Measurements from ENCODE around the gene MYH11. TPM values are rescaled to one million over a fixed set of nuclear protein-coding genes. Genes with fewer than 3 reads are reported as not detected.

The MYH11 gene
- total and polyA plus RNA-seq, 5 donors, result 70.6 to 420 (median 110) TPM

DNA sequence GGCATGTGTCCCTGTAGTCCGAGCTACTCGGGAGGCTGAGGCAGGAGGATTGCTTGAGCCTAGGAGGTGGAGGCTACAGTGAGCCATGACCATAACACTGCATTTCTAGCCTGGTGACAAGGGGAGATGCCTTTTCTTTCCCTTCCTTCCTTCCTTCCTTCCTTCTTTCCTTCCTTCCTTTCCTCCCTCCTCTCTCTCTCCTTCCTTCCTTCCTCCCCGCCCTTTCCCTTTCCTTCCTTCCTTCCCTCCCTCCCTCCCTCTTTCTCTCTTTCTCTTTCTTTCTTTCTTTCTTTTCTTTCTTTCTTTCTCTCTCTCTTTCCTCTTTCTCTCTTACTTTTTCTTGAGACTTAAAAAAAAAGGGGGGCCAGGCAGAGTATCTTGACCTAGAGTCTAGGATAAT lies 34.7 kb upstream of the MYH11 start:
- WGBS, result 95% methylated on average over 3 of the region's 3 CpGs
- ATAC-seq (no peak), DNase-seq (no peak)
- no peaks in the 10 kb centered on the region for H3K9me3 ChIP-seq (ENCODE audit: control insufficient read depth, low read length)
- no peaks in the 10 kb centered on the region for H3K27me3 ChIP-seq (ENCODE audit: control insufficient read depth, insufficient read depth)
- intact Hi-C loops (cut with DNase I), result no loop called here
- peaks cover 6% of the 10 kb centered on the region for H3K4me1 ChIP-seq (ENCODE audit: control insufficient read depth, insufficient read depth, low read length)
- no peak overlapping the region for H3K4me3 ChIP-seq (ENCODE audit: low read length)
- no peak overlapping the region for H3K27ac ChIP-seq (ENCODE audit: low read length)

DNA sequence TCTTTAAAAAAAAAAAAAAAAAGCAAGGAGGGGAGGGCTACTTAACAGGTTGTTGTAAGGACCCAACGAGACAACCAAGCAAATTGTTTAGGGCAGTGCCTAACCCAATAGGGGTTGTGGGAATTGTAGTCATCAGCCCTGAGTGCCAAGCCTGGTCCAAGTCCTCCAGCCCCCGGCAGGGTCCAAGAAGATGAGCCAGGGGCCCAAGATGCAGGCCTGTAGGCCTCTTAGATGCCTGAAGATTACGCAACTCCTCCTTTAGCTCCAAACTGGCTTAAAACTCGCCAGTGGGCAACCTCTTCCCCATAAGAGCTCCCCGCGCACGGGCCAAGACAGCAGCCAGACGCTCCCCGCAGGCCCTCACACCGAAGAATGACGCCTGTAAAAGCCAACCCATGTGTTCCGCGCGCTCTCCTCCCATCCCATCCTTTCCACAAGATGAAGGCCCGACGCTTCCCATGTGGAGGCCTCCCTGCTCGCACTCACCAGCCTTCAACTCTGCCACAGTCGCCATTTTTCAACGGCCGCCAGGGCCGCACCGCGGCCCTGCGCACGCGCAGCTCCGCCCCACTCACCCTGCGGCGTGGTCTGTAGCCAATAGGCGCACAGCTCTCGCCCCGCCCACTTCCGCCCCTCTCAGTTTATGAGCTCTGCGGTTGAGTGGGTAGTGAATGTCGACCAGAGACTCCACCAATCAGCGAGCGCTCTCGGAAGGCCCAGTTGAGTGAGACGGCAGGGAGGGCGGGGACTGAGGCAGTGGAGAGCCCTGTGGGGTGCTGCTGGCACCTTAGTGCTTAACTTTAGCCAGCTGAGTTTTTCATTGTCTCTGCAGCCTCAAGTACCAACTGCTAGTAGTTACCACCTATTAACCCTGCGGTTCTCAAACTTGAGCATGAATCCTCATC lies 31.5 kb upstream of the MYH11 start, which contains the start of gene CEP20:
CEP20 (minus strand) TSS at position 532 of the 905 bp plus-strand sequence; CDS start at position 514, 18 bp downstream.
- under 1% methylated on average over 41 of the region's 41 CpGs for WGBS
- no peaks in the 10 kb centered on the region for H3K27me3 ChIP-seq (ENCODE audit: control insufficient read depth, insufficient read depth)
- H3K9me3 ChIP-seq (ENCODE audit: control insufficient read depth, low read length), result no peaks in the 10 kb centered on the region
- H3K27ac ChIP-seq (ENCODE audit: low read length), result peak within 1 kb of the TSS; percentile 98
- peaks cover 8% of the 10 kb centered on the region for H3K4me1 ChIP-seq (ENCODE audit: control insufficient read depth, insufficient read depth, low read length)
- intact Hi-C loops (cut with DNase I), result loop anchor here in 2 of 4 donors (10.0 kb wide), 2 partner anchors 126 to 136 kb away; no protein-coding TSS in a partner anchor
- DNase-seq (peak; percentile 100), ATAC-seq (peak; percentile 100)
- peak within 1 kb of the TSS; percentile 99 for H3K4me3 ChIP-seq (ENCODE audit: low read length)

DNA sequence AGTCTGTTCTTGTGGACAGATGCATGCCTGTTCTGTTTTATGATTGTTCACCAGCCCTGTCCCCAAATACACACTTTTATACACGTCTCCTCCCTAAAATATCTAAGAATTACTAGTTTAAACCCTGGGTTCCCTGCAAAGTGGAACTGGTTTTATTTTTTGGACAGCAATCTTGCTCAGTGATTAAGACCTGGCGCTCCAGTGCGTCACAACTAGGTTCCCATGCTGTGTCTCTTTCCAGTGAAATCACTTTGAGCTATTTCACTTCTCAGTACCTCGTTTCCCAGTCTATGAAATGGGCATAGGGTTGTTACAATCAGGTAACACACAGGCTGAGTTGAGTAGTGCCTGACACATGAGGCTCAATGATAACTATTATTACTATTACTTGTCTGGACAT lies 30.5 kb upstream of the MYH11 start:
- peaks cover 8% of the 10 kb centered on the region for H3K4me1 ChIP-seq (ENCODE audit: control insufficient read depth, insufficient read depth, low read length)
- 92% methylated on average over 4 of the region's 4 CpGs for WGBS
- H3K27ac ChIP-seq (ENCODE audit: low read length), result no peak overlapping the region
- H3K27me3 ChIP-seq (ENCODE audit: control insufficient read depth, insufficient read depth), result no peaks in the 10 kb centered on the region
- peak overlapping the region; percentile 99 for H3K4me3 ChIP-seq (ENCODE audit: low read length)
- intact Hi-C loops (cut with DNase I), result loop anchor here in 2 of 4 donors (10.0 kb wide), 2 partner anchors 128 to 138 kb away; no protein-coding TSS in a partner anchor
- no peak for DNase-seq
- ATAC-seq, result no peak
- no peaks in the 10 kb centered on the region for H3K9me3 ChIP-seq (ENCODE audit: control insufficient read depth, low read length)

DNA sequence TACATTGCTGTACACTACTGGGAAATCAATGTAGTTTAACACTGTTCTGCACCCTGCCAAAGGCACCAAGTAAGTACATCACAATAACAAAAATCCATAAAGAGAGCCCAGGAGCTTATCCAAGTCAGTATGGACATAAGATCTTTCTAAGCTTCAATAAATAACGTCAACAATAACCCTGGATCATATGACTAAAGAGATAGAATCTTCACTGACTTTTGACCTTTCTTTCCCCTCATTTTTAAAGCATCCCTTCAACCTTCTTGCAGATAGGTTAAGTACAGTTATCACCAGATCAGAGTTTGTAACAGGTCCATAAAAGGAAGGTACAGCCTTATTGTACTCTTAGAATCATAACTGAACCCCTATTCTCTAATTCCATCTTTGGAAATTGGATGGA lies 29.2 kb upstream of the MYH11 start:
- intact Hi-C loops (cut with DNase I), result loop anchor here in 2 of 4 donors (10.0 kb wide), 2 partner anchors 129 to 139 kb away; no protein-coding TSS in a partner anchor
- Histone ChIP-seq H3K4me3 (ENCODE audit: low read length) (no peak overlapping the region), H3K9me3 (ENCODE audit: control insufficient read depth, low read length) (no peaks in the 10 kb centered on the region), H3K27ac (ENCODE audit: low read length) (no peak overlapping the region), H3K4me1 (ENCODE audit: control insufficient read depth, insufficient read depth, low read length) (peaks cover 8% of the 10 kb centered on the region), H3K27me3 (ENCODE audit: control insufficient read depth, insufficient read depth) (no peaks in the 10 kb centered on the region)
- DNase-seq (no peak), ATAC-seq (no peak)
- WGBS, result 66% methylated on average over 1 of the region's 1 CpG

DNA sequence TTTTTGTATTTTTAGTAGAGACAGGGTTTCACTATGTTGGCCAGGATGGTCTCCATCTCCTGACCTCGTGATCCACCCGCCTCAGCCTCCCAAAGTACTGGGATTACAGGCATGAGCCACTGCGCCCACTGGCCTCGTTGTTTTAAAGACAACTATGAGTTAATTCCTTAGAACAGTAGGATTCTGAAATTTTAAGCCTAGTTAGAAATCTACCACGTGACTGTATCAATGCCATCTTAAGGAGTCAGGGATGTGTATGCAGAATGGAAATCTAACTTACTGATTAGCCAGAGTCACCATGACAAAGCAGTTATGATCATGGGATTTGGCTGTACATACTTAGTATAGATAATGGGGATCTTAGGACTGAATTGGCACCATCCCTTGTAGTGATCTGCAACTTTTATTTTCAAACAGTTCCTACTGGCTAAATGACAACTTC lies 28.8 kb upstream of the MYH11 start:
- DNase-seq (no peak), ATAC-seq (no peak)
- intact Hi-C loops (cut with DNase I), result loop anchor here in 2 of 4 donors (10.0 kb wide), 2 partner anchors 129 to 139 kb away; no protein-coding TSS in a partner anchor
- peaks cover 8% of the 10 kb centered on the region for H3K4me1 ChIP-seq (ENCODE audit: control insufficient read depth, insufficient read depth, low read length)
- no peaks in the 10 kb centered on the region for H3K27me3 ChIP-seq (ENCODE audit: control insufficient read depth, insufficient read depth)
- 91% methylated on average over 5 of the region's 5 CpGs for WGBS
- H3K4me3 ChIP-seq (ENCODE audit: low read length), result no peak overlapping the region
- H3K27ac ChIP-seq (ENCODE audit: low read length), result no peak overlapping the region
- no peaks in the 10 kb centered on the region for H3K9me3 ChIP-seq (ENCODE audit: control insufficient read depth, low read length)

DNA sequence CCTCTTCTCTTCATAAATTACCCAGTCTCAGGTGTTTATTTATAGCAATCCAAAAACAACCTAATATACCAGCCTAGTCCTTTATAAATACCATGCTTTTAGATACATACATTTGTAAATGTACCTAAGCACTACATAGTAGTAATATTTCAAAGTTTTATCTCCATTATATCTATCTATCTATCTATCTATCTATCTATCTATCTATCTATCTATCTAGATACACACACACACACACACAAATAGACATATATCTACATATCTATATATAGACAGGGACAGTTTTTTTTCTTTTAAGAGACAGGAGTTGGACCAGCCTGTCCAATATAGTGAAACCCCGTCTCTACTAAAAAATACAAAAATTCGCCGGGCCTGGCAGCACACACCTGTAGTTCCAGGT lies 25.7 kb upstream of the MYH11 start:
- no peak overlapping the region for H3K27ac ChIP-seq (ENCODE audit: low read length)
- peaks cover 4% of the 10 kb centered on the region for H3K4me1 ChIP-seq (ENCODE audit: control insufficient read depth, insufficient read depth, low read length)
- H3K27me3 ChIP-seq (ENCODE audit: control insufficient read depth, insufficient read depth), result no peaks in the 10 kb centered on the region
- H3K9me3 ChIP-seq (ENCODE audit: control insufficient read depth, low read length), result no peaks in the 10 kb centered on the region
- H3K4me3 ChIP-seq (ENCODE audit: low read length), result no peak overlapping the region
- WGBS, result 97% methylated on average over 3 of the region's 3 CpGs
- ATAC-seq, result no peak
- no peak for DNase-seq
- intact Hi-C loops (cut with DNase I), result loop anchor here in 2 of 4 donors (10.0 kb wide), 2 partner anchors 132 to 142 kb away; no protein-coding TSS in a partner anchor

DNA sequence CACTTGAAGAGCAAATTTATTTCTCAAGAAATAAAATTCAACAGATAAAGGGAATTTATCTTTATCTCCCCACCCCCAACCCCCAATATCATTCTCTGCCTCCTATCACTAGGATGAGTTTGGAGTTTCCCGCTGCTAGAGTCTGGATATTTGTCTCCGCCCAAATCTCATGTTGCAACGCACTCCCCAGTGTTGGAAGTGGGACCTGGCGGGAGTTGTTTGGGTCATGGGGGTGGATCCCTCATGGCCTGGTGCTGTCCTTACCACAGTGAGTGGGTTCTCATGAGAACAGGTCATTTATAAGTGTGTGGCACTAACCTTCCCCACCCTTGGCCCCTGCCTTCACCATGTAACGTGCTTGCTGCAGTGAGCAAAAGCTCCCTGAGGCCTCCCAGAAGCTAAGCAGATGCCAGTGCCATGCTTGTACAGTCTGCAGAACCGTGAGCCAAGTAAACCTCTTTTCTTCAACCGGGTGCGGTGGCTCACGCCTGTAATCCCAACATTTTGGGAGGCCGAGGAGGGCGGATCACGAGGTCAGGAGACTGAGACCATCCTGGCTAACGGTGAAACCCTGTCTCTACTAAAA lies 25.1 kb upstream of the MYH11 start:
- DNase-seq (no peak), ATAC-seq (no peak)
- H3K27me3 ChIP-seq (ENCODE audit: control insufficient read depth, insufficient read depth), result no peaks in the 10 kb centered on the region
- no peaks in the 10 kb centered on the region for H3K9me3 ChIP-seq (ENCODE audit: control insufficient read depth, low read length)
- H3K4me3 ChIP-seq (ENCODE audit: low read length), result no peak overlapping the region
- peaks cover 2% of the 10 kb centered on the region for H3K4me1 ChIP-seq (ENCODE audit: control insufficient read depth, insufficient read depth, low read length)
- intact Hi-C loops (cut with DNase I), result loop anchor here in 2 of 4 donors (10.0 kb wide), 2 partner anchors 133 to 143 kb away; no protein-coding TSS in a partner anchor
- WGBS, result 93% methylated on average over 13 of the region's 13 CpGs
- no peak overlapping the region for H3K27ac ChIP-seq (ENCODE audit: low read length)

DNA sequence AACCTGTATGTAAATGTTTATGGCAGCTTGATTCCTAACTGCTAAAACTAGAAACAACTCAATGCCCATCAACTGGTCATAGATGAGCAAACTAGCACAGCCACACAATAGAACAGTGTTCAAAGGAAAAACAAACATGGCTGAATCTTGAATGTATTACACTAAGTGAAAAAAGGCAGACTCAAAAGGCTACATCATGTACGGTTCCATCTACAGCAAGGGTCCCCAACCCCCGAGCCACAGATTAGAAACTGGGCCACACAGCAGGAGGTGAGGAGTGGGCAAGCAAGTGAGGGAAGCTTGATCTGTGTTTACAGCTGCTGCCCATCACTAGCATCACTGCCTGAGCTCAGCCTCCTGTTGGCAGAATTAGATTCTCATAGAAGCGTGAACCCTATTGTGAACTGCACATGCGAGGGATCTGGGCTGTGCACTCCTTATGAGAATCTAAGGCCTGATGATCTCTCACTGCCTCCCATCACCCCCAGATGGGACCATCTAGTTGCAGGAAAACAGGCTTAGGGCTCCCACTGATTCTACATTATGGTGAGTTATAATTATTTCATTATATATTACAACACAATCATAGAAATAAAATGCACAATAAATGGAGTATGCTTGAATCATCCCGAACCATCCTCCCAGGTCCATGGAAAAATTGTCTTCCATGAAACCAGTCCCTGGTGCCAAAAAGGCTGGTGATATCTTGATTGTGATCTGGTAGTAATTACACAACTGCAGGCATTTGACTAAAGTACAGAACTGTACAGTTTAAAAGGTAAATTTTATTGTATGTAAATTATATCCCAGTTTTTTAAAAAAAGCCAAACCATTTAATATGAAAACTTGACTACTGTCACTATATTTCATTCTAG lies 23.8 kb upstream of the MYH11 start:
- no peak for ATAC-seq
- DNase-seq, result no peak
- Histone ChIP-seq H3K27ac (ENCODE audit: low read length) (no peak overlapping the region), H3K27me3 (ENCODE audit: control insufficient read depth, insufficient read depth) (no peaks in the 10 kb centered on the region), H3K4me1 (ENCODE audit: control insufficient read depth, insufficient read depth, low read length) (no peaks in the 10 kb centered on the region), H3K9me3 (ENCODE audit: control insufficient read depth, low read length) (no peaks in the 10 kb centered on the region), H3K4me3 (ENCODE audit: low read length) (no peak overlapping the region)
- intact Hi-C loops (cut with DNase I), result loop anchor here in 2 of 4 donors (10.0 kb wide), 2 partner anchors 134 to 144 kb away; no protein-coding TSS in a partner anchor
- 87% methylated on average over 5 of the region's 5 CpGs for WGBS

DNA sequence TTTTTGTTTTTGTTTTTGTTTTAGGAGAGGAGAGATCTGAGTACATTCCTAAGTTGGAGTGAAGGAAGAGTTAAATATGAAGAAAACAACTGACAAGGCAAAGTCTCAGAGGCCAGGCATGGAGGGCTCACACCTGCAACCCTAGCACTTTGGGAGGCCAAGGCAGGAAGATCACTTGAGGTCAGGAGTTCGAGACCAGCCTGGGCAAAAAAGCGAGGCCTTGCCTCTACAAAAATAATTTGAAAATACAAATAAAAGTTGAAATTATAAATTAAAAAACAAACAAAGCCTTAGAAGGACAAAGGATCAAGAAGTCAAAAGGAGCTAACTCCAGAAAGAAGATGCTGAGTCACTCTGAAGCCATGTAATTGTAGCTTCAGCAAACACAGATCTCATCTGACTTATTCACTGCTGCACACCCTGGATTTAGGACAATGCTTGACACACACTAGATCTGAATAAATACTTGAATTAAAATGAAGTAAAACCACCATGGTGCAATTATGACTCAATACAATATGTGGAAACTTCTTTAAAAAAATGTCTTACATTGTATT lies 22.5 kb upstream of the MYH11 start:
- Histone ChIP-seq H3K27me3 (ENCODE audit: control insufficient read depth, insufficient read depth) (no peaks in the 10 kb centered on the region), H3K4me1 (ENCODE audit: control insufficient read depth, insufficient read depth, low read length) (peaks cover 2% of the 10 kb centered on the region), H3K9me3 (ENCODE audit: control insufficient read depth, low read length) (no peaks in the 10 kb centered on the region), H3K4me3 (ENCODE audit: low read length) (no peak overlapping the region), H3K27ac (ENCODE audit: low read length) (no peak overlapping the region)
- no peak for DNase-seq
- intact Hi-C loops (cut with DNase I), result loop anchor here (5.0 kb wide), 1 partner anchor 248 kb away; no protein-coding TSS in a partner anchor
- no peak for ATAC-seq
- 92% methylated on average over 2 of the region's 2 CpGs for WGBS

DNA sequence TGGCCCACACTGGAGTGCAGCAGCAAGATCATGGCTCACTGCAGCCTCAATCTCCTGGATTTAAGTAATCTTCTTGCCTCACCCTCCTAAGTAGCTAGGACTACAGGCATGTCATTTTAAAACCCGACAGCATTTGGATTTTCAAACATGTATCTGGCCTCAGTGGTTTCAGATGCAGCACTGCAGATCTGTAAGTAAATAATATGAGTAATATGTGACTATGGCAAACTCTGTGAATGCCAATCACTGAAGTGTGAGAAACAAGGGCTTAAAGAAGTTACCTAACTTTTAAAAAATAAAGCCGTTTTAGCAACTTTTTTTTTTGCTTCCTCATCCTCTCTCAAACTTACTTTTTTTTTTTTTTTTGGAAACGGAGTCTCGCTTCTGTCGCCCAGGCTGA lies 19.7 kb upstream of the MYH11 start:
- Histone ChIP-seq H3K27ac (ENCODE audit: low read length) (no peak overlapping the region), H3K4me3 (ENCODE audit: low read length) (no peak overlapping the region), H3K9me3 (ENCODE audit: control insufficient read depth, low read length) (no peaks in the 10 kb centered on the region), H3K27me3 (ENCODE audit: control insufficient read depth, insufficient read depth) (no peaks in the 10 kb centered on the region), H3K4me1 (ENCODE audit: control insufficient read depth, insufficient read depth, low read length) (peaks cover 2% of the 10 kb centered on the region)
- ATAC-seq, result no peak
- intact Hi-C loops (cut with DNase I), result loop anchor here (5.0 kb wide), 1 partner anchor 251 kb away; no protein-coding TSS in a partner anchor
- DNase-seq, result no peak
- 94% methylated on average over 5 of the region's 5 CpGs for WGBS
